Glutamatergic neuron (in vitro differentiated cells): ENCODE results near the gene GPR156. TPM values are rescaled to one million over a fixed set of nuclear protein-coding genes. Genes with fewer than 3 reads are reported as not detected.
A peak's percentile ranks its signal among the peaks of the same experiment; 100 is the strongest.
"Not testable (repeated sequence)": the region's sequence is repeated elsewhere in the genome, so short reads cannot be mapped to it uniquely, and the experiment has no call there.

ENCODE experiments used
- DNase-seq: peaks from one replicate; pipeline ENCODE4 v3.0.0; 2022
- H3K27ac Mint-ChIP-seq: one replicate; pipeline ENCODE4 v1.8.0; 2020; ENCODE audit warnings: mild to moderate bottlenecking, mixed read lengths, inconsistent platforms; ENCODE audit not compliant: unreplicated experiment
- H3K27me3 Mint-ChIP-seq: one replicate; pipeline ENCODE4 v1.8.0; 2020; ENCODE audit warnings: mild to moderate bottlenecking, moderate library complexity, mixed read lengths, inconsistent platforms; ENCODE audit not compliant: unreplicated experiment
- H3K36me3 Mint-ChIP-seq: one replicate; pipeline ENCODE4 v1.8.0; 2020; ENCODE audit warnings: mild to moderate bottlenecking, mixed read lengths, inconsistent platforms; ENCODE audit not compliant: unreplicated experiment
- H3K4me1 Mint-ChIP-seq: one replicate; pipeline ENCODE4 v1.8.0; 2020; ENCODE audit warnings: mild to moderate bottlenecking, low read depth, mixed read lengths, inconsistent platforms; ENCODE audit not compliant: unreplicated experiment
- H3K4me3 Mint-ChIP-seq: one replicate; pipeline ENCODE4 v1.8.0; 2020; ENCODE audit warnings: mild to moderate bottlenecking, mixed read lengths, inconsistent platforms; ENCODE audit not compliant: unreplicated experiment
- H3K9me3 Mint-ChIP-seq: one replicate; pipeline ENCODE4 v1.8.0; 2020; ENCODE audit warnings: mild to moderate bottlenecking, moderate library complexity, mixed read lengths, inconsistent platforms; ENCODE audit not compliant: unreplicated experiment
- total RNA-seq: library from RNA; stranded (reverse); fragmentation: NEBNext Ultra II Directional; extraction: Animal tissue kit (Norgen Biotek cat#: 25700); gene quantifications from one replicate; pipeline ENCODE4 v1.2.1, GENCODE V29; 2021; ENCODE audit not compliant: unreplicated experiment
- TF ChIP-seq, protein P1 (sequence below): fragments of 200-600 bp; sonication (generic); IDR thresholded peaks from one replicate; pipeline ENCODE4 v1.5.0; 2021; ENCODE audit not compliant: partially characterized antibody, unreplicated experiment

GPR156 gene
- total RNA-seq, 1 donor from 2014 or later, result 0.83 TPM

DNA sequence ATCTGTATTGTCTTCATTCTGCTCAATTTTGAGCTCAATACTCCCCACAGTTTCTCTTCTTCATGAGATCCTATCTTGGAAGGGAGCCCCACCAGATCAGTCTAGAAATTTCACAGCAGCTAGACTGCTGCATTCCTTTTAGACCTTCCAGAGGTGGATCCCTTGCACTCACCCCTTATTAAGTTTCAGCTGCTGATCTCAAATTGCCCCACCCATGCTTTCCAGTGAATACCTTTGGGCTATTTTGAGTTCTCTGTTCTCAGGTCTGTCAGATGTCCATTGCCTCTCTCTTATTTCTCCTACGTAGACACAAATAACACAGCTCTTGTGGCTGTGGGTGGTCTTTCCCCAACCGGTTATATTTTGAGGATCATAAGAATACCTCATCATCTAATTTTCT lies 60.8 kb downstream of the GPR156 start:
- Mint-ChIP-seq H3K9me3 (peaks cover 3% of the 10 kb centered on the region), H3K27me3 (no peaks in the 10 kb centered on the region), H3K4me3 (no peak overlapping the region), H3K36me3 (no peaks in the 10 kb centered on the region), H3K4me1 (no peaks in the 10 kb centered on the region), H3K27ac (no peak overlapping the region)
- TF ChIP-seq, protein P1, sequence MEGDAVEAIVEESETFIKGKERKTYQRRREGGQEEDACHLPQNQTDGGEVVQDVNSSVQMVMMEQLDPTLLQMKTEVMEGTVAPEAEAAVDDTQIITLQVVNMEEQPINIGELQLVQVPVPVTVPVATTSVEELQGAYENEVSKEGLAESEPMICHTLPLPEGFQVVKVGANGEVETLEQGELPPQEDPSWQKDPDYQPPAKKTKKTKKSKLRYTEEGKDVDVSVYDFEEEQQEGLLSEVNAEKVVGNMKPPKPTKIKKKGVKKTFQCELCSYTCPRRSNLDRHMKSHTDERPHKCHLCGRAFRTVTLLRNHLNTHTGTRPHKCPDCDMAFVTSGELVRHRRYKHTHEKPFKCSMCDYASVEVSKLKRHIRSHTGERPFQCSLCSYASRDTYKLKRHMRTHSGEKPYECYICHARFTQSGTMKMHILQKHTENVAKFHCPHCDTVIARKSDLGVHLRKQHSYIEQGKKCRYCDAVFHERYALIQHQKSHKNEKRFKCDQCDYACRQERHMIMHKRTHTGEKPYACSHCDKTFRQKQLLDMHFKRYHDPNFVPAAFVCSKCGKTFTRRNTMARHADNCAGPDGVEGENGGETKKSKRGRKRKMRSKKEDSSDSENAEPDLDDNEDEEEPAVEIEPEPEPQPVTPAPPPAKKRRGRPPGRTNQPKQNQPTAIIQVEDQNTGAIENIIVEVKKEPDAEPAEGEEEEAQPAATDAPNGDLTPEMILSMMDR, result no peak
- no peak for DNase-seq

DNA sequence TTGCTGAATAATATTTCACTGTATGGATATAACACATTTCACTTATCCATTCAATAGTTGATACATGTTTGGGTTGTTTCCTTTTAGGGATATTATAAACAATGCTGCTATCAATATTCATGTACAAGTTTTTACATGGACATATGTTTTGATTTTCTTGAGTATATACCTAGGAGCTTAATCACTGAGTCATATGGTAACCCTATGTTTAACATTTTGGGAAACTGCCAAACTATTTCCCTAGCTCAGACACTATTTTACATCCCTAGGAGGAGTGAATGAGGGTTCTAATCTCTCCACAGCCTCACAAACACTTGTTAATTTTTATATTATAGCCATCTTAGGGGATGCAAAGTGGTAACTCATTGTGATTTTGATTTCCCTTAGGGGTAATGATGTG lies 66.0 kb downstream of the GPR156 start:
- H3K36me3 Mint-ChIP-seq, result no peaks in the 10 kb centered on the region
- no peaks in the 10 kb centered on the region for H3K4me1 Mint-ChIP-seq
- no peak overlapping the region for H3K4me3 Mint-ChIP-seq
- TF ChIP-seq, protein P1, result no peak
- H3K27me3 Mint-ChIP-seq, result no peaks in the 10 kb centered on the region
- H3K9me3 Mint-ChIP-seq, result peaks cover 3% of the 10 kb centered on the region
- DNase-seq, result no peak
- no peak overlapping the region for H3K27ac Mint-ChIP-seq

DNA sequence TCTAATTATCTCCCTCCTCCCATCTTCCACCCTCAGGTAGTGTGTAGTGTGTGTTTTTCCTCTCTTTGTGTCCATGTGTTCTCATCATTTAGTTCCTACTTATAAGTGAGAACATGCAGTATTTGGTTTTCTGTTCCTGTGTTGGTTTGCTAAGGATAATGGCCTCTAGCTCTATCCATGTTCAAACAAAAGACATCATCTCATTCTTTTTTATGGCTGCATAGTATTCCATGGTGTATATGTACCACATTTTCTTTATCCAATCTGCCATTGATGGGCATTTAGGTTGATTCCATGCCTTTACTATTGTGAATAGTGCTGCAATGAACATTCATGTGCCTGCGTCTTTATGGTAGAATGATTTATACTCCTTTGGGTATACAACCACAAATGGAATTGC lies 68.4 kb downstream of the GPR156 start:
- H3K4me1 Mint-ChIP-seq, result not testable (repeated sequence)

DNA sequence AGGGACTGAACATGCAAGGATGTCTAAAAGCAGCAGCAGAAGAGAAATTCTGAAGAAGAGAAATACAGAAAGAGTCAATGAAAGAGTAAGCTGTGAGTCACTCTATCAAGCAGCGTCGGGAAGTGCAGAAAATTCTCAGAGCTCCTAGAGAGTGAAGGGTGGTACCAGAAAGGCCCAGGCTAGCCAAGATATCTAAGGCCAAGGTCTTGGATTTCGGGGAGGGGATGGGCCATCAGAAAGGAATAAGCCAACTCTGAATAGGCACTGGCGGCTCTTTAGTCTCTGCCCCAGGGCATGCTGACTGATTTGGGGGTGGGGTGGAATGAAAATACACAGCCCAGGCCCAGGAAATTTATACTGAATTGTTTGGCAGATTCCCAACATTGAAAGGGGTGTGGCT lies 70.8 kb downstream of the GPR156 start:
- H3K27me3 Mint-ChIP-seq, result peaks cover 2% of the 10 kb centered on the region
- TF ChIP-seq, protein P1, result no peak
- DNase-seq, result no peak
- H3K4me1 Mint-ChIP-seq, result no peaks in the 10 kb centered on the region
- H3K4me3 Mint-ChIP-seq, result no peak overlapping the region
- no peaks in the 10 kb centered on the region for H3K36me3 Mint-ChIP-seq
- H3K9me3 Mint-ChIP-seq, result no peaks in the 10 kb centered on the region
- H3K27ac Mint-ChIP-seq, result peak overlapping the region; percentile 1

More for the DNA sequence above, 68.4 kb downstream of the GPR156 start:
- not testable (repeated sequence) for H3K27ac Mint-ChIP-seq, H3K36me3 Mint-ChIP-seq, H3K9me3 Mint-ChIP-seq, DNase-seq, H3K4me3 Mint-ChIP-seq, H3K27me3 Mint-ChIP-seq

DNA sequence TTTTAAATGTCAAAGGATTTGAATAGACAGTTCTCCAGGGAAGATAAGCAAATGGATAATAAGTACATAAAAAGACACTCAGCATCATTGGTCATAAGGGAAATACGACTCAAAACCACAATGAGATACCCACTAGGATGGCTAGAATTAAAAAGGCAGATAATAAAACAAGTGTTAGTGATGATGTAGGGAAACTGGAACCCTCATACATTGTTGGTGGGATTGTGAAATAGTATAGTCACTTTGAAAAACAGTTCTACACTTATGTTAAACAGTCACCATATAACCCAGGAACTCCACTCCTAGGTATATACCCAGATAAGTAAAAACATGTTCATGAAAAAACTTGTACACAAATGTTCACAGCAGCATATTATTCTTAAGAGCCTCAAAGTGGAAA lies 72.5 kb downstream of the GPR156 start:
- Mint-ChIP-seq H3K27me3 (peaks cover 2% of the 10 kb centered on the region), H3K36me3 (no peaks in the 10 kb centered on the region), H3K4me3 (no peak overlapping the region), H3K4me1 (no peaks in the 10 kb centered on the region), H3K9me3 (no peaks in the 10 kb centered on the region), H3K27ac (no peak overlapping the region)
- TF ChIP-seq, protein P1, result no peak
- no peak for DNase-seq

DNA sequence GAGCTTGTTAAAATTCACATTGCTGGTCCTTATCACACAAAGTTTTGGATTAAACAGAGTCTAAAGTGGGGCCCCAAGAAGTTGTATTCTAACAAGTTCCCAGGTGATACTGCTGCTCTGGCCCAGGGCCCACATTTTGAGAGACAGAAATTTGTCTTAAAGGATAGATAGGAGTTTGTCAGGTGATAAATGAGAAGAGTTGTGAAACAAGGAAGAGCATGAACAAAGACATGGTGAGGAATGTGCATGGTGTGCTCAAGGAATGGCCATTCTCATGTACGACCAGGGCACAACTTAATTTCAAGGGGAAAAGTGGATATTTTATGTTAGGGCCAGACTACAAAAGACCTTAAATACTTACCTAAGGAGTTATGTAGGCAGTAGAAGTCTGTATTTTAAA lies 75.6 kb downstream of the GPR156 start:
- TF ChIP-seq, protein P1, result no peak
- H3K27ac Mint-ChIP-seq, result no peak overlapping the region
- DNase-seq, result no peak

More for the DNA sequence above, 75.6 kb downstream of the GPR156 start:
- H3K4me3 Mint-ChIP-seq, result no peak overlapping the region
- H3K36me3 Mint-ChIP-seq, result no peaks in the 10 kb centered on the region
- H3K9me3 Mint-ChIP-seq, result no peaks in the 10 kb centered on the region
- no peaks in the 10 kb centered on the region for H3K4me1 Mint-ChIP-seq
- peaks cover 2% of the 10 kb centered on the region for H3K27me3 Mint-ChIP-seq
